ENCODE measurements around the gene SPPL3. TPM values are rescaled to one million over a fixed set of nuclear protein-coding genes. Genes with fewer than 3 reads are reported as not detected.

SPPL3 gene
- total and polyA plus RNA-seq, 2 donors from 2014 or later = 23.8 to 51.9 TPM

DNA sequence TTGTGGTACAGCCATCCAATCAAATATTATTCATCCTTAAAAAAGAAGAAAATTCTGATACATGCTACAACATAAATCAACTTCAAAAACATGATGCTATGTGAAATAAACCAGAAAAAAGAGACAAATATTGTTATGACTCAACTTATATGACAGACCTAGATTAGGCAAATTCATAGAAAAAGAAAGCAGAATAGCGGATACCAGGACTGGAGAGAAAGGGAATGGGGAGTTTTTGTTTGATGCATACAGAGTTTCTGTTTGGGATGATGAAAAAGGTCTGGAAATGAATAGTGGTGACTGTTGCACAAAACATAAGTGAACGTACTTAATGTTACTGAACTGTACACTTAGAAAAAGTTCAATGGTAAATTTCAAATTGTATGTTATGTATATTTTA lies 82.3 kb downstream of the SPPL3 start:
- intact Hi-C loops (cut with DNase I) = no loop called here
- H3K4me1 ChIP-seq (ENCODE audit: control insufficient read depth in 2 of 3, insufficient read depth in 2 of 3, low read depth in 1 of 3, low read length in 3 of 3) = peaks cover 2 to 4% (median 3%) of the 10 kb centered on the region in 3 donors
- H3K9me3 ChIP-seq (ENCODE audit: control insufficient read depth in 2 of 3, insufficient read depth in 1 of 3, low read length in 3 of 3) = no peaks in the 10 kb centered on the region
- H3K4me3 ChIP-seq (ENCODE audit: low read length in 3 of 3) = no peak overlapping the region
- no peaks in the 10 kb centered on the region for H3K27me3 ChIP-seq (ENCODE audit: control insufficient read depth, insufficient read depth, low read length)
- TF ChIP-seq CTCF (IDR thresholded peaks at IDR 0.05; ENCODE audit: borderline replicate concordance, extremely low read depth, insufficient read depth) = no peak
- H3K36me3 ChIP-seq (ENCODE audit: control insufficient read depth in 2 of 3, insufficient read depth in 3 of 3, low read length in 3 of 3) = no peaks in the 10 kb centered on the region
- no peak overlapping the region for H3K9ac ChIP-seq (ENCODE audit: low read length in 3 of 3)
- no peak for FAIRE-seq
- no peak overlapping the region for H3K27ac ChIP-seq (ENCODE audit: low read depth in 2 of 2, low read length in 2 of 2)
- no peak for DNase-seq

DNA sequence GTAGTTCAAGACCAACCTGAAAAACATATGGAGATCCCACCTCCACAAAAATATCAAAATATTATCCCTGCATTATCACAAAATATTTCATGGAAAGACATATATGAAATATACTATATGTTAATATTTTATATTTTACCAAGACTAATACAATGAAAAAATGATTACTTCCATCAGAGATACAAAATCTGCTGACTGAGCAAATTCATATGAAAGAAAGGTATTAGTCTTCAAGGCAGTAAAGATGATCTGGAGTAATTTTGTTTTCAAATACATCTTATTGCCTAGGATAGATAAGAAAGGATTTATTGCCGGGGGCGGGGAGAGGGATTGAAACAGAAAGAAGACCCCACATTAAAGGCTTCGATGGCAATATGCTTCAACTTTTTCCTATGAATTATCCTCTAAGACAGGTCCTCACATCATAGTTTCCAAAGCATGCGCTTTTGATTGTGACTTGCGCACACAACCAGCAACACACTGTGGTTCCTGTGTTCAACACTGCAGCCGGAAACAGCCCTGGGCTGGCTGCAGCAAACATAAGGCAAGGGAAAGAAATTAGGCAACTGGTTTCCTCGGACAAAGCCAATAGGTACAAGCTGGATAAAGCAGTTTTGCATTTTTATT lies 83.2 kb downstream of the SPPL3 start:
- no peak for TF ChIP-seq CTCF (IDR thresholded peaks at IDR 0.05; ENCODE audit: borderline replicate concordance, extremely low read depth, insufficient read depth)

DNA sequence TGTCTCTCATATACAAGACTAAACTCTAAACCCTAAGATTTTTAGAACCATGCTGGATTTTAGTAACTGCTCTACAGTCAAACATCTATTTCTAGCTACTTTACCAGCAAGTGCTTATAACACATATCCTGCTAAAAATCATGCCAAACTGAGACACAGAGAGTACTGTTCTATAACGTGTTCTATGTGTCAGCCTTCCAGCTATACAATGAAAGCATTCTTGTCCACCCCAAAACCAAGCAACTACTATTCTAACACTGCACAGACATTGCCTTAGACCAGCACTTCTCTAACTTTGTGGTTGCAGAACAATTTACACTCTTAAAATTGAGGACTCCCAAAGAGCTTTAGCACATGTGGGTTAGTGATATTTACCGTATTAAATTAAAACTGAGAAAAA lies 85.7 kb downstream of the SPPL3 start:
- no peak for FAIRE-seq

More for the DNA sequence above, 83.2 kb downstream of the SPPL3 start:
- no peak for DNase-seq
- H3K27me3 ChIP-seq (ENCODE audit: control insufficient read depth, insufficient read depth, low read length) = no peaks in the 10 kb centered on the region
- no peaks in the 10 kb centered on the region for H3K36me3 ChIP-seq (ENCODE audit: control insufficient read depth in 2 of 3, insufficient read depth in 3 of 3, low read length in 3 of 3)
- no peaks in the 10 kb centered on the region for H3K9me3 ChIP-seq (ENCODE audit: control insufficient read depth in 2 of 3, insufficient read depth in 1 of 3, low read length in 3 of 3)
- no peak overlapping the region for H3K9ac ChIP-seq (ENCODE audit: low read length in 3 of 3)
- no peak for FAIRE-seq
- no peak overlapping the region for H3K27ac ChIP-seq (ENCODE audit: low read depth in 2 of 2, low read length in 2 of 2)
- intact Hi-C loops (cut with DNase I) = no loop called here
- no peak overlapping the region for H3K4me3 ChIP-seq (ENCODE audit: low read length in 3 of 3)
- H3K4me1 ChIP-seq (ENCODE audit: control insufficient read depth in 2 of 3, insufficient read depth in 2 of 3, low read depth in 1 of 3, low read length in 3 of 3) = peaks cover 2 to 4% (median 3%) of the 10 kb centered on the region in 3 donors

More for the DNA sequence above, 85.7 kb downstream of the SPPL3 start:
- H3K4me3 ChIP-seq (ENCODE audit: low read length in 3 of 3) = no peak overlapping the region
- no peak overlapping the region for H3K27ac ChIP-seq (ENCODE audit: low read depth in 2 of 2, low read length in 2 of 2)
- no peaks in the 10 kb centered on the region for H3K27me3 ChIP-seq (ENCODE audit: control insufficient read depth, insufficient read depth, low read length)
- no peak overlapping the region for H3K9ac ChIP-seq (ENCODE audit: low read length in 3 of 3)
- DNase-seq = no peak
- intact Hi-C loops (cut with DNase I) = no loop called here
- H3K9me3 ChIP-seq (ENCODE audit: control insufficient read depth in 2 of 3, insufficient read depth in 1 of 3, low read length in 3 of 3) = no peaks in the 10 kb centered on the region
- TF ChIP-seq CTCF (IDR thresholded peaks at IDR 0.05; ENCODE audit: borderline replicate concordance, extremely low read depth, insufficient read depth) = no peak
- H3K36me3 ChIP-seq (ENCODE audit: control insufficient read depth in 2 of 3, insufficient read depth in 3 of 3, low read length in 3 of 3) = no peaks in the 10 kb centered on the region
- peaks cover 2 to 5% (median 4%) of the 10 kb centered on the region in 3 donors for H3K4me1 ChIP-seq (ENCODE audit: control insufficient read depth in 2 of 3, insufficient read depth in 2 of 3, low read depth in 1 of 3, low read length in 3 of 3)

Measured in kidney (tissue), 14 donors.